Left lobe of liver (tissue), 2 donors: Measurements from ENCODE around the gene RNU6-1. TPM values are rescaled to one million over a fixed set of nuclear protein-coding genes. Genes with fewer than 3 reads are reported as not detected.

Source experiments
- ATAC-seq: fragments of 200-7000 bp; cut with Tn5 transposase; one replicate; pipeline ENCODE4 v1.9.1; 2020; ENCODE audit warnings: mild to moderate bottlenecking, moderate library complexity
- DNase-seq: peaks from one replicate; pipeline ENCODE4 v3.0.0-alpha.2; 2020; ENCODE audit warnings: low spot score
- total RNA-seq: library from RNA; stranded (reverse); gene quantifications from one replicate; pipeline ENCODE4 v1.2.1, GENCODE V29; 2021
- donor health status: DM: no; HTN: no; CAD: no; lungs with moderate emphysema.
- donor health status: DM: no; HTN: yes; CAD: no.

RNU6-1 gene
- total RNA-seq, 1 donor from 2014 or later = not detected

DNA sequence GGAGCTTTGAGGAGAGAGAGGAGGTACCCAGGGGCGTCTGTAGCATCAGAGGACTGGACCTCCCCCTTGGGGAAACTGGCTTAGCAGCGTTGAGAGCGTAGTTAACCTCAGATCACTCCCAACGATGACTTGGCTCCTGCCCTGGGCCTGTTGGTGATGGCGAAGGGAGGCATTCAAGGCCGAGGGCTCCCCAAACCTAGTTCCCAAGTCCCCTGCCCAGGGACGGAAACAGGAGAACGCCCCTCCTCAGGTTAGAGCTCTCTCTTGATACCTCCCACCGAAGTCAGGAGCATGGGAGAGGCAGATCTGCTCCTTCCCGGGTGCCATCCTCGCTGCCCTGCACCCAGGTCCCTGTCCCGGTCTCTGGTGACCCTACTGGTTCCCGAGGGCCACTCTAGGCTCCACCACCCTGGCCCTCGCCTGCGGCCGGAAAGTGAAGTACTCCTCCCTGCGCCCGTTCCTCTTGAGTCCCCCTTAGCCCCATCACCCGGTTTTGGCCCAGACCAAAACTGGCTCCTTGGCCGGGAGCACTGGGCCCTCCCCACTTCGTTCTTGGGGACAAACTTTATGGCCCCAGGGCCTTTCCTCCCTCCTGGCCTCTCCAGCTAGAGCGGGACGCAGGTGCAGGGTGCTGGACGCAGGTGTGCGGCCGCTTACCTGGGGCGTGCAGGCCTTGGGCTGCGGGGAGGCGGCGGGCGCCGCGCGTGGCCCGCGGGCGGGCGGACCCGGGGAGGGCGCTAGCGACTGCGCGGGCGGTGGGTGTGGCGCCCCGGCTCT, 17.1 kb downstream of the RNU6-1 start:
- DNase-seq (no peak), ATAC-seq (no peak)

DNA sequence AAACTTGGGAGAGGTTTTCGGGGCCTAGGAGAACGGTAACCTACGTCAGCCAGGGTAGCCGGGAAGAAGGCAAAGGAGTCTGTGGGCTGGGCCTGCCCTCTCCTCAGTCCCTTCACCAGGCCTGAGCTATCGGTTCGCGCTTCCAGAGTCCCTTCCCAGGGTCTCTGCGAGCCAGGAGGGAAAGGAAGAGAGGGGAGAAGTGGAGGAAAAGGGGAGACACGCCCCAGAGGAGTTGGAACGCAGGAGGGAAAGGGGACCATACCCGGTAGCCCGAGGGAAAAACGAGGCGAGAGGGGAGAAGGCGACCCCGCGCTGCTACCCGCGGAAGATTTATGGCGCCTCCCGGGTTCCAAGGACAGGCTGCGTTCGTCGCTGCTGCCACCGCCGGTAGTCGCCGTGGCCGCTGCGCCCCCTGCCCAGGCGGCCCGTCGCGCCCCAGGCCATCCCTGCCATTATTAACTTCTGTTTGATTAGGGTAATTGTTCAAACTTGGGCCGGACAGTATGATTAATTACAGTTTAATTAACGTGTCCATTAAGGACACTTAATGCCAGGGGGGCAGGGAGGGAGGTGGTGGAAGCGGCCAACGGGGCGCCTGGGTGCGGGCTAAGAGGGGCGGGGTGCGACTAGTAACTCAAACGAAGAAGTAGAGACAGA, 17.9 kb downstream of the RNU6-1 start:
- DNase-seq = no peak

DNA sequence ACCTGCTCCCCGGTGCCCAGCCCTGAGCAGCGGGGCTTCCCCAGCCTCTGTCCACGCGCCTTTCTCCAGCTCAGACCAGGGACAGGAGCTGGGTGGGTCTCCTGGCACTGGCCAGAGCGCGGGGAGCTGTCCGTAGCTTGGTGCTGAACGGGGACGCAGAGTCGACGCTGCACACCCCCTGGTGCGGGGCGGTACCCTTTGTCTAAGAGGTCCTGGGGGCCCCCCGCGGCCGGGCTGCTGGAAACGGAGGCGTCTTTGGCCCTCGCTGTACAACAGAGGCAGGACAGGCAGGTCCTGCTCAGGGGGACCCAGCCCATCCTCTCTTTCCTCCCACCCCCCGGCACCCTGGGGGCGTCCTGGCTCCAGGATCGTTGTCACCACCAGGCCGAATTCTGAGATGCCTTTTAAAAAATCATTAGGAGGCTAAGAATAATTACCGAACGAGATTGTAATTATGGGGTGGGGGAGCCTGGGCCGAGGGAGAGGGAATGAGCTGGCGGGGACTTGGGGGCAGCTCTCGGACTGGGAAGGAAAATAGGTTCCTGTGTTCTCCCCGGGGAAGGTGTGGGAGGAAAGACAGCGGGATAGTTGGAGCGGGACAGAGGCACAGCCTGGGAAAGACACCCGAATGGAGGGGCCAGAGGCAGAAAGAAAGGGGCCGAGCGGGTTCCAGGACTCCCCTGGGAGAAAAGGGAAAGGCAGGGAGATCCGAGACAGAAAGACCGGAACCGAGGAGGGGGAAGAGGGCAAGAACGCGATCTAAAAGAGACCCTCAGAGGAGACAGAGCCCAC, 18.7 kb downstream of the RNU6-1 start:
- ATAC-seq (peak; percentile 70), DNase-seq (no peak)

More for the DNA sequence above, 17.9 kb downstream of the RNU6-1 start:
- ATAC-seq = no peak

DNA sequence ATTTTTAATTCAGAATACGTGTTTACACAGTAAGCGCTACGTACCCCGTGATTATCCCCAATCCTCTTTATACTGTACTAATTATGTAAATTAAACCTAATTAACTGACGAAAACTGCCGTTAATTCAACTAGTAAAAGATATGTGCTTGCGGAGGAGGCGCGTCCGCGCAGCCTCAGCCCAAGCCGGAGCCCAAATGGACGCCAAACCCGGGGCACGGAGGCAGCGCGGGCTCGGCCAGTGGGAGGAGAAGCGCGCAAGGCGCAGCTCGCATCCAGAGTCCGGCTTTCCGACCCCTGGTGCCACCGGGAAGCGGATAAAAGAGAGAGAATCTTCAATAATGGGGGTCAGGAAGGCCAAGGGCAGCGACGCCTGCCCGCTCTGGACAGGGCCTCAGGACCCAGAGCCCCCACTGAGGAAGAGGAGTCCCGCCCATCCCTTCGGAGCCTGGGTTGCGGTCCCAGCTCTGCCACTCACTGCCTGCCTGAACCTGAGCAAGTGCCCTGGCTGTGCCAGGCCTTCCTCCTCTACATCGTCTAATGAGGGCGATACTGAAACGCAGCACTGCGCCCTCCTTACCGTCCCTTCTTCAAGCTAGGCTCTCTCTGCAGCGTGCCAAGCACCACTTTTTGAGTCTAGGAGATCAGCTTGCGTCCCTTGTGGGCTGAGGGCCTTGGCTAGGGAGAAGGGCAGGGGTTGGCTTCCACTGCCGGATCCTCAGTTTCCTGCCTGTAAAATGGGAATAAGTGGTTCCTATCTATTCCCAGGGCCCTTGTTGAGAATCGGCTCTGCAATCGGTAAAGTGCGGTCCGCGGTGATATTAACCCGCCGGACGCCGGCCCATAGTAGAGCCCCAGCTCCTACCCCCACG, 19.5 kb downstream of the RNU6-1 start:
- no peak for ATAC-seq
- no peak for DNase-seq

DNA sequence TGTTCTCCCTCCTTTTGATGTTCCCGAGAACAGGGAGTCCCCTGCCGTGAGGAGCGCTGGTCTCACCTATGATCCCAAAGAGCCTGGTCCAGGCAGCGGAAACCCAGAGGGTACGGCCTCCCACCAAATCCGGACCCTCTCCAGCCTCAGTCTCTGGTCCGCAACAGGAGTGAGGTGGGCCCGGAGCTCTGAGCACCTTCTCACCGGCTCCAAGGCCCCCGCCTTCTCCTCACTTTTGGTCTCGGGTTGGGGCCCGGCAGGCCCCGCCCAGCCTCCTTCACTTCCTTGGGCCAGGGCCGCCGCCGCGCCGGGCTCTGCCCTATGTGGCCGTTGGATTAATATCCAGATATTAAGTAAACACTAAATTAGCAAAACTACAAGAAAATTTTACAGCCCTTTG, 20.2 kb downstream of the RNU6-1 start:
- ATAC-seq = no peak

DNA sequence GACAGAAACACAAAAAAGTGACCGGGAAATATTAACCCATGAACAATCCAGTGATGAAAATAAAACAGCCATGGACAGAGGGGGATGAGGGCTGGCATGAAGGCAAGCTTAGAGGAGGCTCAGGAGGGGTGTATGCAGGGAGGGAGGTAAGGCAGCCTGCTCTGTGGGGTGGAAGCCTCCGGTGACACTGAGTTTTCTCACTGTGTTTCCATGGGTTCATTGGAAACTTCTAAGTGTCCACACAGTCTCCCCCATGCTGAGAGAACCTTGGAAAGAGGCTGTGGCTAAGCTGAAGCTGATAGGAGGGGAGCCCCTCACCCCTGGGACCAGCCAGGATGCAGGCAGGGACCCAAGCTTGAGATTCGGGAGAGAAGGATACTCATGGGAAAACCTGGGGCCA, 21.4 kb downstream of the RNU6-1 start:
- no peak for ATAC-seq
- no peak for DNase-seq

More for the DNA sequence above, 20.2 kb downstream of the RNU6-1 start:
- DNase-seq = no peak

DNA sequence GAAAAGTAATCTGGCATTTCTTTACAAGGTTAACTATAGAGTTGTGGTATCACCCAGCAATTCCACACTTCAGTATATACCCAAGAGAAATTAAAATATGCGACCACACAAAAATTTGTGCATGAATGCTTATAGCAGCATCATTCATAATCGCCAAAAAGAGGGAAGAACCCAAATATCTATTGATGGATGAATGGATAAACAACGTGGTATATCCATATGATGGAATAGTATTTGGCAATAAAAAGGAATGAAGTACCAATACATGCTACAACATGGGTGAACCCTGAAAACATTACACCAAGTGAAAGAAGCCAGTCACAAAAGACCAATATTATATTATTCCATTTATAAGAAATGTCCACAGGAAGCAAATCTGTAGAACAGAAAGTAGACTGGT, 23.2 kb downstream of the RNU6-1 start:
- ATAC-seq = no peak
- DNase-seq = no peak

DNA sequence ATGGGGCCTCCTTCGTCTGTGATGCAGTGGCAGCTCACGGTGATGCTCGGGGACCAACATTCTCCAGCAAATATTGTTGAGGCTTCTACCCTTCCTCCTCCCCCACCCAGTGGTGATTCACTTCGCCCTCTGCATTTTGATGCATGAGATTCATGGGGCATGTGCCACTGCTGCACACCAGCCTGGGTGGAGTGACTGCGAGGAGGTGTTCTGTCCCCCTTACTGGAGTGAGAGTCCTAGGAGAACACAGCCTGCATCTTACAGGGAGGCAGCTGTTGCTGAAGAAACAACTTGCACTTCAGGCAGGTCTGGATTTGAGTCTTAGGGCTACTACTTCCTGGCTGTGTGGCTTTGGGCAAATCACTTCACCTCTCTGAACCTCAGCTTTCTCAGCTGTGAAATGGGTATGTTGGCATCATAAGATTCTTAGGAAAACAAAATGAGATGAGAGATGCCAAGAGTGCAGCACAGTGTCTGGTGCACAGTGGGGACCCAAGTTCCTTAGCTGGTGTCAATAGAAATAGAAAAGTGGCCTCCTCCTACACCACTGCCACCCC, 24.7 kb downstream of the RNU6-1 start:
- ATAC-seq = no peak
- DNase-seq = no peak

DNA sequence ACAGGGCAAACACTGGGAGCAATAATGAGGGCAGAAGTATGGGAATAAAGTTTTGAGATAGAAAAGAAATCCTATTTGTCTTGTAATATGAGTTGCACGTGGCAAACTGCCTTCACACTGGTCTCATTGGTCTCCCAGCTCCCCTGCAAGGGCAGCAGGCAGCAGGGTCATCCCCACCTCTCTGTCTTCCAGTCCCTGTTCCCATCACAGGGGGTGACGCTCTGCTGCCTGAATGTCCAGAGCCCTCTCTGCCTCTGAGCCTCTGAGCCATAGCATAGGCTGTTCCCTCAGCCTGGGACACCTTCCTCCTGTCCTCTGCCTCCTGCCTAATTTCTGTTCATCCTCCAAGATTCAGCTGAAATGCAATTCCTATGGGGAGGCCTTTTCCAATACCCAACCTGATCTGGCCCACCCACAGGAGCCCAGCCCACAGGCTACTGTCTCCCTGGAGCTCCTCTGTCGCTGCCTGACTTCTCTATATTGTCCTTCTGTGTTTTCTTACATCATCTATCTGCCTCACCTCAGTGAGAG, 26.7 kb downstream of the RNU6-1 start:
- ATAC-seq (no peak), DNase-seq (no peak)

DNA sequence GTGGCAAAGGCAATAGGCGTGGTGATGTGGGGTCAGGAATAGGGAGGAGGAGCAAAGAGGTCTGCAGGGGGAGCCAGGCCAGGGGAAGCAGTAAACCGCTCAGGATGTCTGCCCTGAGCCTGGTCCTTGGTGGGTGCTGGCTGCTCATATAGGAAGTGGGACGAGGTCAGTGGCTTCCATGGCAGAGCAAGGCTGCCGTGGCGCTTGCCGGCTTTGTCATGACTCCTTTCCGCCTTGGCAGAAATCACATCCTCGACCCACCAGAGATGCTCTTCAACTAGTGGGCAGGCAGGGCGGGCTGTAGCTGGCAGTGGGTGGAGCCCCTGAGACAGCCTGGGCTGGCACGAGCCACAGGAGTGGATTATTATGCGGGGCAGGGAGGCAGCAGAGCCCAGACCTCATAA, 27.6 kb downstream of the RNU6-1 start:
- ATAC-seq (no peak), DNase-seq (no peak)

DNA sequence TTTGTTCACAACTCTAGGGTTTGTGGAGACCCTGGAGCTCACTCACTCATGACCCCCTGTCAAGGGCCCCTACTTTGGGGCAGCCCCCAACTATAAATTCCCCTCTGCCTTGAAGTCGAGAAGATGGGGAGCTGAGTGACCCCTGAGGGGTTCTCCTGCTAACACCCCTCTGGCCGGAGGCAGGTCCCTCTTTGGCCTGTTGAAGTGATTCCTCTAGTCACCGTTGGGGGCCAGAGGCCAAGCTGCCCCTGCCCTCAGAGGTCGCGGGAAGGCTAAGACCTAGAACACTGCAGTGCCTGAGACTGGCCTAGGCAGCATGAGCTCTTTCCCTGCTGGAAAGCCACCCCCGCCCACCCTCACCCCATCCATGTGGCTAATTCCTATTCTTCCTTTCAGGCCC, 30.0 kb downstream of the RNU6-1 start:
- no peak for DNase-seq
- no peak for ATAC-seq

DNA sequence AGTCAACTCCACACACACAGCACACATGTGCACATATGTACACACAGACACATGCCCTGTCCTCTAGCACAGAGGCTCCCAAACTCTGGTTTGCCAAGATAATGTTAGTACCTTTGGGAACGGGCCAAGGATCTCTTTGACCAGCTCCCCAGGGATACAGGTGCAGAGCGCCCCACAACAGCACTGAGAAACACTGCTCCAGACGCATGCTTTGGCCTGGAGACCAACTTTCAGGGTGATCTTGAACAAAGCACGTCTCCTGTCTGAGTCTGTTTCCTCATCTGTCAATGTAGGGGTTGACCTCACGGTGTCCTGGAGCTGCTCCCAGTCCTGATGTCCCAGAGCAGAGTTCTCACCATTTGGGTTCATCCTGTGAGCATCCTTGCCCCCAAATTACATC, 30.4 kb downstream of the RNU6-1 start:
- DNase-seq (no peak), ATAC-seq (no peak)

DNA sequence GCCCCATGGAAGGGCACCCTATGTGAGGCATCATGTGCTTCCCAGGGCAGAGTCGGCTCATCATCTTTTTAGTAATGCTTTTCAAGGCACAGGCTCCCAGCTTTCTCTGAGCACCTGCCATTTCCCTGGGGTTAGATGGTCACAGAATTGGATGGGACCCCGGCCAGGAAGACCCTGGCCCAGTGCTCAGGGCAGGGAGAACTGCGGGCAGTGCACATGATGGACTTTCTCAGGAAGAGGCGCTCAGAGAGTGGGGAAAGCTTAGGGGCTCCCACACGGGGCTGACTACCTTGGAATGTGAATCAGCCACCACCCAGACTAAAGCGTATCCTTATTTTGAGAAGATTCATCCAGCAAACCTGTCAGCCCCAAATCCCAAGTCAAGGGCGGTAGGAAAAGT, 31.0 kb downstream of the RNU6-1 start:
- ATAC-seq (no peak), DNase-seq (no peak)

DNA sequence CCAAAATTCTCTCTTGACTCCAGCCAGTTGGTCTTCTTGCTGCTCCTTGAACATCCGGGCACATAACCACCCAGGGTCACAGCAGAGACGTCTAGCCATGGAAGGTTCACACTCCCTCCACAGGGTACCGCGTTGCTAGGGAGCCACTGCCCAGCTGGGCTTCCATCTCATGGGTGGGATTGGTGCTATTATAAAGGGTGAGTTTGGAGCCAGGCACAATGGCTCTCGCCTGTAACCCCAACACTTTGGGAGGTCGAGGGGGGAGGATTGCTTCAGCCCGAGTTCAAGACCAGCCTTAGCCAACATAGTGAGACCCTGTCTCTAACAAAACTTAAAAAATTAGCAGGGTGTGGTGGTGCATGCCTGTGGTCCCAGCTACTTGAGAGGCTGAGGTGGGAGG, 32.0 kb downstream of the RNU6-1 start:
- DNase-seq (no peak), ATAC-seq (no peak)

DNA sequence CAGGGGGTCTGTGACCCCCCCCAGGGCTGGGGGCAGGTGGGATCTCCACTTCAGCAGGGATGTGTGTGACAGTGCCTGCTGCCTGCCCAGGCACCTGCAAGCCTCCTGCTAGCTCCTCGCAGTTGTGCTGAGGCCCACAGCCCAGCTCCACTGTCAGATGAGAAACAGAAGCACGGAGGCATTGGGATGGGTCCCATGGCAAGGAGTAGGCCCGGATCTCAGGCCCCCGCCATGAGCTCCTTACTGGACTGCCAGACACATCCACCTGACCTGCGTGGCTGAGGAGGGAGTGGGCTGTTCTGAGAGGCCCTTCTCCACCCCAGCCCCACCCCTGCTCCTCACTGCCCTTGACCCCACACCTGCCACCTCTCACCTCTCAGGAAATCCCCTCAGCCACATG, 32.7 kb downstream of the RNU6-1 start:
- no peak for ATAC-seq
- no peak for DNase-seq

DNA sequence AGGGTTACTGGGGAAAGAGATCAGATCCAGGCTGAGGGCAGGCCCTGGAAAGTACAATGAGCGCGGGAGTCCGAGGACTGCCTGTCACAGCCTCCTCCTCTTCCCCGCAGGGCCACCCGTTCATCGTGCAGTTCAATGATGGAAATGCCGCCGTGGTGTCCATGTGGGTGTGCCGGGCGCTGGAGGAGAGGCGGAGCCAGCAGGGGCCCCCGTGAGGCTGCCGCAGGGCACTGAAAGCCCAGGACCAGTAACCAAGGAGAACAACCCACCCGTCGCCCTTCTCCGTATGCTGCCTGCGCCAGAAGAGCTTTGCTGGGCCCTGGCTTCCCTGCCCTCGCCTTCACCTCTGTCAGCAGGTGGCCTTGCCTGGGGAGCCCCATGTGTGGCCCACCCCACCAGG, 33.3 kb downstream of the RNU6-1 start:
- ATAC-seq = no peak
- DNase-seq = peak; percentile 29

DNA sequence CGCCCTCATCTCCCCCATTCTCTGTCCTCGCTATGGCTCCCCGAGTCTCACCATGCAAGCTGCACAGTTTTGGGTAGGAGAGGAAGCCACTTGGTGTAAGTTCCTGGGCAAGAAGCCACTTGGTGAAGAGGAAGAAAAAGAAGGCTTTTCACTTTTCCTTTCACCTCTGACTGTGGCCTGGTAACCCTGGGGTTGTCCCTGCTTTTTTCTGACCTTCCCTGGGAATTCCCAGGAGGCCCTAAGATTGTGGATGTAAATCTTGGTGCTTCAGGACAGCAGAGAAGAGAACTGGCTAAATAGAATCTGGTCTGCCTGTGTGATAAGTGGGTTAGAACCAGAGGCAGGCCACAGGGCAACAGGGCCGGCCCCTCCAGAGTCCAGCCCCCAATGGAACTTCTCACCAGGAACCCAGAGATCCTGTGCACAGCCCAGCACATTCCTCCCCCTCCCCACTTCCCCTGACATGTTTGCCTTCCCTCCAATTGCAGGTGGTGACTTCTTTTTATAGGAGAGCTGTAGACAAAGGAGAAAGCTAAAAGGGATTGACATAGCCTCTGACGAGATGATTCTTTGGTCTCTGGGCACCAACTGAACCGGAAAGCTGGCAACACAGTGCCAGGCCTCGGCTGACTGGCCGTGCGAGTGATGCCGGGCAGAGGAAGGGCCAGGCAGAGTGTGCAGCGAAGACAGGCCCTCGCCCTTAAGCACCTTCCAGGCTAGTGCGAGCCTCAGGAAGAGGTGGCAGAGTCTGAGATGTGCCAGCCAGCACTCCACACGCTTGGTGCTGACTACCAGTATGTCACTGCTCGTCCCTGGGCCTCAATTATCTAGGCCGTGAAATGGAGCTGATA, 34.0 kb downstream of the RNU6-1 start:
- ATAC-seq = no peak
- peak; percentile 11 for DNase-seq

DNA sequence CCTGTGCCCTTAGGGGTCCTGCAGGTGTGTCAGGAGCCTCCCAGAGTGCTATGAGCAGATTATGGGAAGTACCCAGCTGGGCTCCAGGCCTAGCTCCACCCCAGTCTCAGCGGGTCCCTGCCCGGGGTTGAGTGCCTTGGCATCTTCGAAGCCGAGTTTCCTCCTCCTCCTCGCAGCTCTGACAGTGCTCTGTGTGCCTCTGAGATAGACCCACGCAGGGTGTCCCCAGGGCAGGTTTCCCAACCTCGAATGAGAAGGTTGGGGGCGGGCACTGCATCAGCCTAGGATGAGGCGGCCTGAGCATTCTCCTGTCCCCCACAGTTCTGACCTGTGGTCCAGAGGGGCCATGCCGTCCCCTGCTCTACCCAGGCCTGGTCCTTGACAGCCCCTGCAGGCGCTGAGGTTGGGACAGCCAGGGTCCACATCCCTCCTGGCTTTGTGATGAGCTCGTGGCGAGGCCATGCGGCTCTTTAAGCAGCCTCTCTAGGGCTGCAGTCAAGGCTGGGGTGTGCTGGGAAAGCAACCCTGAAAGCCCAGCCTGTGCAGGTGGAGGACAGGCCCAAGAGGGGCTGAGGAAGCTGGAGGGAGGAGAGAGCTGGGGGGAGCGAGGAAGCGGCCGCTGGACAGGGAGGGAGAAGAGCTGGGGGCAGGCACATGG, 34.7 kb downstream of the RNU6-1 start:
- no peak for ATAC-seq
- peak; percentile 31 for DNase-seq
